SIG-M5 treated with dmso at 0.1 percent for 504 hours (cell line): ENCODE data around the gene S1PR4.
A peak's percentile ranks its signal among the peaks of the same experiment; 100 is the strongest.

Experiments
- DNase-seq: peaks from one replicate; lab custom pipeline; 2025; ENCODE audit not compliant: unreplicated experiment; lab: John Stamatoyannopoulos, UW

S1PR4 gene, protein sequence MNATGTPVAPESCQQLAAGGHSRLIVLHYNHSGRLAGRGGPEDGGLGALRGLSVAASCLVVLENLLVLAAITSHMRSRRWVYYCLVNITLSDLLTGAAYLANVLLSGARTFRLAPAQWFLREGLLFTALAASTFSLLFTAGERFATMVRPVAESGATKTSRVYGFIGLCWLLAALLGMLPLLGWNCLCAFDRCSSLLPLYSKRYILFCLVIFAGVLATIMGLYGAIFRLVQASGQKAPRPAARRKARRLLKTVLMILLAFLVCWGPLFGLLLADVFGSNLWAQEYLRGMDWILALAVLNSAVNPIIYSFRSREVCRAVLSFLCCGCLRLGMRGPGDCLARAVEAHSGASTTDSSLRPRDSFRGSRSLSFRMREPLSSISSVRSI

DNA sequence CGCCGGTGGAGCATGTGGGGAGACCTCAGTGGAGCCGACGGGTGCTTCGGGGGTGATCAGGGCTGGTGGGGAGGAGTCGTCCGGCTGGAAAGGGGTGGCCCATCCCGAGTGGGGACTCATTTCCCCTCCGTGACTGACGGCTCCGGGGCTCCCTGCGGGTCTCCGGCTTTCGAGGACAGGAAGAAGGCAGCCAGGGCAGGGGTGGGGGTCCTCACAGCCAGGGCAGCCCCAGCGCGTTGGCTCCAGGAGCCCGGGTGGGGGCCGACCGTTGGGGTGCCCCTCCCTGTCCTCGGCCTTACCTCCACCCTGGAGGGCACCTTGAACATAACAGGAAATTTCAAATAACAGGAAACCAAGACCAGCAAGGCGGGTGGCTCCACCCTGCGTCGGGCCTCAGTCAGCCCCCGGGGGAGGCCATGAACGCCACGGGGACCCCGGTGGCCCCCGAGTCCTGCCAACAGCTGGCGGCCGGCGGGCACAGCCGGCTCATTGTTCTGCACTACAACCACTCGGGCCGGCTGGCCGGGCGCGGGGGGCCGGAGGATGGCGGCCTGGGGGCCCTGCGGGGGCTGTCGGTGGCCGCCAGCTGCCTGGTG is at the start of gene S1PR4:
Gene S1PR4, plus strand, starts transcription at position 393 of the 596 bp plus-strand sequence. Its CDS starts 24 bp downstream, at position 417.
- peak; percentile 78 for DNase-seq

DNA sequence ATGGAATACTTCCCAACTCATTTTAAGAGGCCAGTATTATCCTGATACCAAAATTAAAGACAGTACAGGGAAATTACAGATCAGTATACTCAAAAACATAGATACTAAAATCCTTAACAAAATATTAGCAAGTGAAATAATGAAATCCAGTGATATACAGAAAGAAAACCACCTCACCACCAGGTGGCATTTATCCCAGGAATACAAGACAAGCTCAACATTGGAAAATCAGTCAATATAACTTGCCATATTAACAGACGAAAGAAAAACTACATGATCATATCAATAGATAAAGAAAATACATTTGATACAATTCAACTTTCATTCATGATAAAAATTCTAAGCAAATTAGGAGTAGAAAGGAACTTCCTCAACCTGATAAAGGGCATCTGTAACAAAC is 49.5 kb upstream of the S1PR4 start:
- DNase-seq: peak; percentile 14

DNA sequence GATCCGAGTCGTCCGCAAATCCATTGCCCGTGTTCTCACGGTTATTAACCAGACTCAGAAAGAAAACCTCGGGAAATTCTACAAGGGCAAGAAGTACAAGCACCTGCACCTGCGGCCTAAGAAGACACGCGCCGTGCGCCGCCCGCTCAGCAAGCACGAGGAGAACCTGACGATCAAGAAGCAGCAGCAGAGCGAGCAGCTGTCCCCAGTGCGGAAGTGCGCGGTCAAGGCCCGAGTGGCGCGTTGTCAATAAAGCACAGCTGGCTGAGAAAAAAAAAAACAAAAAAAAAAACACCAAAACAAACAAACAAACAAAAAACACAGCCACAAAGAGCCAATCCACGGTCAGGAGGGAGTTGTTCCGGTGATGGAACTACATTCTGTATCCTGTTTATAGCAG is 47.4 kb upstream of the S1PR4 start:
- no peak for DNase-seq

DNA sequence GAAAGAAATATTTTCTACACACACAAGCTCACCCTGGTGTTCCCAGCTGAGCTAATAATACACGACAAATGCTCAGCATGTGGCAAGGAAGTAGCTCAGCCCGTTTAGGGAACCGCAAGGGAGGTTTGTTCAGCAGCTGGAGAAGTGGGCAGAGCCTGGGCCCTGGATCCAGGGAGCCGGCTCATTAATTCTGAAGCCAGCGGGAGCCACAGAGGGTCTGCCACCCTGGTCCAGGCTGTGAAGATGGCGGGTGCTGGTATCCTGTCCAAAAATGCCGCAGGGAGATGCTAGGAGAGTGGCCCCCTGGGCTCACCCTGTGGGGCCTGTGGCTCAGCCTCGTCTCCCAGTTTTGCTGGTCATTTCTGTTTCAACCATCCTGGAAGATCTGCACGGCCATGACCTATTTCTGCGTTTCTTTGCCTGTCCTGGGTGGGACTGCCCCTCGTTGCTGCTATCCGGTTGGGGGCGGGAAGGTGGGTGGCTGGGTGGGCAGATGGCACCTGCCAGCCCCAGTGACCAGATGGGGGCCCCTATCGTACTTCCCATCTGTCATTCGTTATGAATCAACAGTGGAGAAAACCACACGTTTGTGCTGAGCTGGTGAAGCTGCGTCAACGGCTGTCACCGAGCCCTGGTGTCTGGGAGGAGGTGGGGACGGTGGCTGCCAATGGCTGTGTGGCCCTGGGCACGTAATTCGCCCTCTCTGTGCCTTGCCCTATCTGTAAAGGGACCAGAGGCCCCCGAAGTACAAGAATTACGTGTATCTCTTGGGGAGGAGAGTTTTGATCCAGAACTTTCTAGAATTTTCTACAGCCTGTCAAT is 45.4 kb upstream of the S1PR4 start:
- peak; percentile 87 for DNase-seq

DNA sequence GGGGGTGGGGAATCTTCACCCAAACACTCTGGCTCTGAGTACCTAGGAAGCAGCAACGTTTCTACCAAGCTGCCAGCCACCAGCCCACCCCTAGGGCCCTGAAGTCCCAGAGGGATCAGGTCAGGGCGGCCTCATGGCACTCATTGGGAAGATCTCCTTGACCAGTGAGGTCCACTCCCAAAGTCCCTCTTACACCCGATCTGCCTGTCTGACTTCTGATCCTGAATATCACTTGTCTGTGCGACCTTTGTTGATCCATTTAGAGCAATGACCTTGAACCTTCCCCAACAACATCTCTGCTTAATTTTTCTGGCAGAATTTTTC is 44.8 kb upstream of the S1PR4 start:
- DNase-seq: no peak

DNA sequence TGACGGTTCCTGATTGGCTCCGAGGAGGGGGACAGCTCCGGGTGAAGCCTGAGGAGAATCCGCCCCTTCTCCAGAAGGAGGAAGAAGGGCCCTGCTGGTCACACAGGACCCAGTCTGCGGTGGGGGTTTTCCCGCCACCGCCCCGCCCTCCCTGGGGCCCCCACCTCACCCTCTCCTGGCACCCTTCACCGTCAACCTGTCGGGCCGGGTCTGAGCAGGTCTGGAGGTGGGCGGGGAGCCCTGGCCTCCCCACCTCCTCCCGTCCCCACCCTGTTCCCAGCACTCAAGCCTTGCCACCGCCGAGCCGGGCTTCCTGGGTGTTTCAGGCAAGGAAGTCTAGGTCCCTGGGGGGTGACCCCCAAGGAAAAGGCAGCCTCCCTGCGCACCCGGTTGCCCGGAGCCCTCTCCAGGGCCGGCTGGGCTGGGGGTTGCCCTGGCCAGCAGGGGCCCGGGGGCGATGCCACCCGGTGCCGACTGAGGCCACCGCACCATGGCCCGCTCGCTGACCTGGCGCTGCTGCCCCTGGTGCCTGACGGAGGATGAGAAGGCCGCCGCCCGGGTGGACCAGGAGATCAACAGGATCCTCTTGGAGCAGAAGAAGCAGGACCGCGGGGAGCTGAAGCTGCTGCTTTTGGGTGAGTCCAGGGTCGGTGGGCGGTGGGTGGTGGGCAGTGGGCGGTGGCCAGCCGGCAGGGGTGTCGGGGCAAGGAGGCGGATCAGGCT is 42.4 kb upstream of the S1PR4 start, which contains the start of gene GNA15:
Gene GNA15, plus strand, starts transcription at position 73 of the 723 bp plus-strand sequence. Its CDS starts 418 bp downstream, at position 491.
- peak; percentile 60 for DNase-seq

DNA sequence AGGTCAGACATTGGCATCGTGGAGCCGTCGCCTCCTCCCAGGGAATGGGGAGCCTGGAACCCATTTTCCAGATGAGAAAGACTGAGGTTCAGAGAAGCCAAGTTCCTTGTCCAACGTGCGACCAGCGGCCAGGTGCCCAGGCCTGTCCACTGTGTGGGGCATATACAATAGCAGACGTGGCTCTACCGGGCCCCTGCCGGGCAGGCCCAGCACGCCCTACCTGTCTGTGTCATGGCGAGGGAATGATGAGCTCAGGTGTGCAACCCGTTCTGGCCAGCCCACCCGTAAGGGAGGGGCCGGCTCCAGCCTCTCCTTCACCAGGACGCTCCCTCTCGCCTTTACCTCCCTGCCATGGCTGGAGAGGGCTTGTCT is 41.9 kb upstream of the S1PR4 start:
- no peak for DNase-seq

DNA sequence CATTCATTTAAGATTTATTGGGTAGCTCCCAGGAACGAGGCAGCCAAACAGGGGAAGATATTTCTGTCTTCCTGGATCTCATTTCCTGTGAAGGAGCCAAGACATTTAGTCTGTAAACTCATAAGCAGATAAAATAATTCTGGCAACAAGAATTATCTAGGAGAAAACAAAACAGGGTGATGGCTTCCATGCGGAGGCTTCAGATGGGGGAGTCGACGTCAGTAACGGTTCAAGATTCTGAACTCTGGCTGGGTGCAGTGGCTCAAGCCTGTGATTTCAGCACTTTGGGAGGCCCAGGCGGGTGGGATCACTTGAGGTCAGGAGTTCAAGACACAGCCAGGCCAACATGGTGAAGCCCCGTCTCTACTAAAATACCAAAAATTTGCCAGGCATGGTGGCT is 41.5 kb upstream of the S1PR4 start:
- no peak for DNase-seq

DNA sequence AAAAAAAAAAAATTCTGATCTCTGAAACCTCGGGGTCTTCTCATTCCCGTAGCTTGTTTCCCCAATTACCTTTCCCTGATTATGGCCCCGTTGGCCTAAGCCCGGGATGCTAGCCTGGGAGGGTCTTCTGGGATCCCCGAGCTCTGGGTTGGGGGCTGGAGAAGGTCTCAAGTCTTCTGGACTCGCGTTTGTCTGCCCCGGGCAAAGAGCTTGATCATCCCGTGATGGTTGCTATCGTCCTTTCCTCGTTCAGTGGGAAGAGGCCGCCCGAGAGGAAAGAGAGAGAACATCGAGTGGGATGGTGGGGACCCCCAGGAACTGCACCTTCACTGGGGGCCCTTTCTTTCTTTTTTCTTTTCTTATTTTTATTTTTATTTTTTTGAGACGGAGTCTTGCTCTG is 40.3 kb upstream of the S1PR4 start:
- DNase-seq: no peak

DNA sequence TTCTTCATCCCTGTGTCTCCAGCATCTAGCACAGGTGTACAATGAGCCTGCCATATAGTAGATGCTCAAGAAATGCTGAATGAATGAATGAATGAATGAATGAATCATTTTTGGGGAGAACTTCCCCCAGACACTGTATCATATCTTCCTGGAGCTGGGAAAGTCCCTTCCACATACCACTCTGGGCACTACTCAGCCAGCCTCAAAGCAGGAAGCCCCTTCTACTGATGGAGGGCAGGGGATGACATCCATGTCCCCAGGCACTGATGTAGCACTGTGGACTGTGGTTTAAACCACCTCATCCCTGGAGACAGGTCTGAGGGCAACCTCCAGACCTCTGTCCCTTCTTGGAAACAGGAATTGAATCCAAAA is 37.9 kb upstream of the S1PR4 start:
- DNase-seq: no peak

DNA sequence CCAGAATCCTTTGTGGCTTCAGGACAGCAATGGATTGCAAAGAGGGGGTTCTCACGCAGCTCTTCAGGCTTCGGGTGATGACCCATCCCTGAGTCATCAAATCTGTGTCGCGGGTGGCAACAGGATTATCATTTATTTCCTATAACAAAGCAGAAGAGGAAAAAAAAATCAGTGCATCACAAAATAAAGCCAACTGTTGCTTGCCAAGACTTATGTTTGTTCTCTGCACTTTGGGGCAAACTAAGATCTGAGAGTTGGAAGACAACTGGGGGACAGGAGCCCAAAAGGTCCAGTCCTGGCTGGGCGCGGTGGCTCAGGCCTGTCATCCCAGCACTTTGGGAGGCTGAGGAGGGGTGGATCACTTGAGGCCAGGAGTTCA is 36.3 kb upstream of the S1PR4 start:
- peak; percentile 14 for DNase-seq

DNA sequence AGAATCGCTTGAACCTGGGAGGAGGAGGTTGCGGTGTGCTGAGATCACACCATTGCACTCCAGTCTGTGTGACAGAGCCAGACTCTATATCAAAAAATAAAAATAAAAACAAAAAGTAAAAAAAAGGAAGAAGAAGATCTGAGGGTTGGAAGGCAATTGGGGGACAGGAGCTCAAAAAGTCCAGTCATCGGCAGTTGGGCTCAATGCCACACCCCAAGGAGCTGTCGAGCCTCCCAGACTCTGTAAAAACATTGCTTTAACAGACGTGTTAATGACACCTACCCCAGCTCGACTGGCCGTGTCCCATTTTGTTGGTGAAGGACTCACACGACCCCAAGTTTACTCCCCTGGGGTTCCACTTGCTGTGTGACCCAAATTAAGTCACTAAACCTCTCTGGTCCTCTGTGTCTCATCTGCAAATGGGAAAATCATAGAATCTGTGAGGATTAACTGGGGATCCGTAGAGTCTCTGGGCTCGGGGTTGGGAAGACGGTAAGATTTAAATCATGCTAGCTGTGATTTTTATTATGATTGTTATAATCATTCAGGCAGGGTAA is 35.7 kb upstream of the S1PR4 start:
- no peak for DNase-seq

DNA sequence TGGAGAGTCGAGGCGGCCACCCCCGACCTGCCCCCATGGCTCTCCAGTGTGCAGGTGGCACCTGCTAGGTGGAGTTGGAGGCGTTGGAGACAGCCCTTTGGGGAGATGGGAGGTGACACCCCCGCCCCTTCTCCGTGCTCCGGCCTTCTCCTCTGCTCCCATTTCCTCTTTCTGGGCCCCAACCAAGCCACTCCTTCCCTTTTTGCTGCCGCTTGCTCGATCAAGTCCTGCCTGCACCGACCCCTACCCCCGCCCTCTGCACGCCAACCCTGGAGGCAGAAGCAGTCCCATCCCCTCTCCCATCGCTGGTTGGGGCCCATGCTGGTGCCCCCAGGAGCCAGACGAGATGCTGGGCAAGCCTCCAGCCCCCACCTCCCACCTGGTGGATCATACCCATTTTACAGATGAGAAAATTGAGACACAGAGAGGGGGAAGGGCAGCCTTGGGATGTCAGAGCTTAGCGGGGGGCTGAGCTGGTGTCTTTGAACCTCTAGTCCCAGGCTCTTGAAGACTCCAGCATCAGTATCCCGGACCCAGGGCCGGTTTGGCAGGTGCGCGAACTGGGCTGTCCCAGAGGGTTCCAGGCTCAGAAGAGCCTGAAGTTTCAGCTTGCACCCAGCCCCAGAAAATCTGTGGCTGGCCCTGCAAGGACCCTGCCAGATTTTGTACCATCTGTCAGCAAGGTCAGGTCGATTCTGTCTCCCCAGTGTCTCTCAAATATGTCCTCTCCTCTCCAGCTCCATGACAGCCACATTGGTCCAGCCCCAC is 32.5 kb upstream of the S1PR4 start:
- peak; percentile 79 for DNase-seq

DNA sequence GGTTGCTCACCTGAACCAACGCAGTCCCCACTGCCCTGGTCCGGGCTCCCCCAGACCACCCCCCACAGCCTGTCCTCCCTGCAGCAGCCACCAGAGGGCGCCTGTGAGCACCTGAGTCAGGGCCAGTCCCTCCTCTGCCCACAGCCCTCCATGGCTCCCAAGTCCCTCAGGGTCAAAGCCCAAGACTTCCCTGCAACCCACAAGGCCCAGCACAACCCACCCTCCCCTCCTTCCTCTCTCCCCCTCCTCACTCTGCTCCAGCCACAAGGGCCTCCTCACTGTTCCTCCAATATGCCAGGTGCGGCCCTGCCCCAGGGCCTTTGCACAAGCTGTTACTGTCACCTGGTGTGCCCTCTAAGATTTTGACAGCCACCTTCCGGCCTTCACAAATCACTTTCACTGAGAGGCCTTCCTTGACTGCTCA is 31.9 kb upstream of the S1PR4 start:
- no peak for DNase-seq

DNA sequence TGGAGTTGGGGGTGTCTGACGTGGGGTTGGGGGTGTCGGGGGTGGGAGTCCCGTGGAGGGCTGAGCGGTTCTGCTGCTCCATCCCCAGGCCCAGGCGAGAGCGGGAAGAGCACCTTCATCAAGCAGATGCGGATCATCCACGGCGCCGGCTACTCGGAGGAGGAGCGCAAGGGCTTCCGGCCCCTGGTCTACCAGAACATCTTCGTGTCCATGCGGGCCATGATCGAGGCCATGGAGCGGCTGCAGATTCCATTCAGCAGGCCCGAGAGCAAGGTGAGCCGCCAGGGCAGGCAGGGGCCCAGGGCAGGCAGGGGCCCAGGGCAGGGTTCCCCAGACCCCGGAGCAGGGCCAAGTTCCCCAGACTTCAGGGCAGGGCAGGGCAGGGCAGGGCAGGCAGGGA is 30.1 kb upstream of the S1PR4 start:
- no peak for DNase-seq

DNA sequence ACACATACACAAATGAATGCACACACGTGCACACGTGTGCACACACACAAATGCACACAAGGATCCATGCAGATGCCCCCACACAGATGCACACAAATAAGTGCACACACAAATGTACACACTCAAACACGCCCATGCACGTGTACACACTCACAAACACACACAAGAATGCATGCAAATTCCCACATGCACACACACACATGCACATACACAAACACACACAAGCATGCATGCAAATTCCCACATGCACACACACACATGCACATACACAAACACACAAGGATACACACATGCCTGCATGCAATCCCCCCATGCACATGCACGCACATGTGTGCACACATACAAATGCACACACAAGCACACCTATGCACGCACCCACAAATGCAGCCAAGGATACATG is 29.5 kb upstream of the S1PR4 start:
- DNase-seq: no peak

DNA sequence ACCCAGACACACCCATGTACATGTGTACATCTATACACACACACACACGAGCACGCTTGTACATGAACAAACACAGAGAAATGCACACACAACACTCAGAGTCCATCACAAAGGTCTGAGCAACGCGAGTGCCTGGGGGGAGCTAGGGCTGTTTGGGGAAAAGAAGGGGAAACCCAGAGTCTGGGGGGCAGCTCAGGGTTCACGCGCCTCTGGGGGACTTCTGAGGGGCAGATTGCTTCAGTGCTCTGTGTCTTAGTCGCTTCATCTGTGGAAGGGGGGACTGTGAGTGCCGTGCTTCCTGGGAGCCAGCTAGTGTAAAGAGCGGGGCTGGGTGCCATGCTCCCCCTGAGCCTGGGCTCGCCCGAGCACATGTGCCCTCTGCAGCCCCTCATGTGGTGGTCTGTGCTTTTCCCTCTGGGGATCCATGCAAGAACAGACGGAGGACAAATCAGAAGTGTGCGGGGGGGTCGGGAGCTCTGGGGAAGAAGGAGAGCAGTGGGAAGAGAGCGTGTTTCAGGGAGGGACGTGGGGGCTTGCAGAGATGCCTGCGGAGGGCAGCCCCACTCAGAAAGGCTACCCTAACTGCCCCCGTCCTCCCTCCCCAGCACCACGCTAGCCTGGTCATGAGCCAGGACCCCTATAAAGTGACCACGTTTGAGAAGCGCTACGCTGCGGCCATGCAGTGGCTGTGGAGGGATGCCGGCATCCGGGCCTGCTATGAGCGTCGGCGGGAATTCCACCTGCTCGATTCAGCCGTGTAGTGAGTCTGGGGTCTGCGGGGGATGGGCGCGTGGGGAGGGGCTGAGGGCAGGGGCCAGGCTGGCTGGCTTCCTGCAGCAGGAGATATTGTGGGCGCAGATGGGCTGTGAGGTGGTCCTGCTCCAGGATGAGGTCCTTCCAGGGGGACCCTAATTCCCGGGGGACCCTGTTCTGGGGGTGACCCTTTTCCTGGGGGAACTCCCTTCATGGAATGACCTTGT is 28.8 kb upstream of the S1PR4 start:
- DNase-seq: no peak

DNA sequence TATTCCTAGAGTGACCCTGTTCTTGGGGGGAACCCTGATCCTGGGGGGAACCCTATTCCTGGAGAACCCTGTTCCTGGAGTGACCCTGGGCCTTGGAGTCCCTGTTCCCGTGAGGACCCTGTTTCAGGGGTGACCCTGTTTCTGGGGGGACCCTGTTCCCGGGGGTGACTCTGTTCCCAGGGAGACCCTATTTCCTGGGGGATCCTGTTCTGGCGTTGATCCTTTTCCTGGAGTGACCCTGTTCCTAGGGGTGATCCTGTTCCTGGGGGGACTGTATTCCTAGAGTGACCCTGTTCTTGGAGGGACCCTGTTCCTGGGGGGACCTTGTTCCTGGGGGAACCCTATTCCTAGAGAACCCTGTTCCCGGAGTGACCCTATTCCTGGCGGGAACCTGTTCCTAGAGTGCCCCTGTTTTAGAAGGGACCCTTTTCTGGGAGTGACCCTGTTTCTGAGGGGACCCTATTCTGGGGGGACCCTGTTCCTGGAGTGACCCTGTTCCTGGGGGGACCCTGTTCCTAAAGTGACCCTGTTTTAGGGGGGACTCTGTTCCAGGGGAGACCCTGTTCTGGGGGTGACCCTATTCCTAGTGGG is 27.7 kb upstream of the S1PR4 start:
- no peak for DNase-seq
